Measurements from ENCODE around the gene LRRC8E.

Gene LRRC8E

GRCh38 chr19:7908078-7908699 lies 19.9 kb downstream of the LRRC8E start:
- no peak for TF ChIP-seq MAX (IDR thresholded peaks at IDR 0.05; ENCODE audit: low read depth, low read length)
- no peak for TF ChIP-seq MYC (IDR thresholded peaks at IDR 0.05; ENCODE audit: low read depth, low read length)
- no peak for TF ChIP-seq POLR2A (IDR thresholded peaks at IDR 0.05; ENCODE audit: extremely low read depth, insufficient read length)
- no peak for TF ChIP-seq CTCF (IDR thresholded peaks at IDR 0.05; ENCODE audit: low read depth, low read length)
- DNase-seq (ENCODE audit: low read depth): no peak
- H3K4me3 ChIP-seq (ENCODE audit: low read depth, low read length): no peak overlapping the region

- no peak for TF ChIP-seq CTCF (IDR thresholded peaks at IDR 0.05; ENCODE audit: low read depth, low read length)
- no peak for TF ChIP-seq POLR2A (IDR thresholded peaks at IDR 0.05; ENCODE audit: extremely low read depth, insufficient read length)
- TF ChIP-seq MAX (IDR thresholded peaks at IDR 0.05; ENCODE audit: low read depth, low read length): no peak
- DNase-seq (ENCODE audit: low read depth): no peak
- no peak overlapping the region for H3K4me3 ChIP-seq (ENCODE audit: low read depth, low read length)
Measured at GRCh38 chr19:7908742-7909461, 20.6 kb downstream of the LRRC8E start.

- TF ChIP-seq CTCF (IDR thresholded peaks at IDR 0.05; ENCODE audit: low read depth, low read length): no peak
- TF ChIP-seq POLR2A (IDR thresholded peaks at IDR 0.05; ENCODE audit: extremely low read depth, insufficient read length): no peak
- no peak for TF ChIP-seq MYC (IDR thresholded peaks at IDR 0.05; ENCODE audit: low read depth, low read length)
- TF ChIP-seq MAX (IDR thresholded peaks at IDR 0.05; ENCODE audit: low read depth, low read length): no peak
- no peak for DNase-seq (ENCODE audit: low read depth)
- H3K4me3 ChIP-seq (ENCODE audit: low read depth, low read length): no peak overlapping the region
Measured at GRCh38 chr19:7909471-7910067, 21.3 kb downstream of the LRRC8E start.

GRCh38 chr19:7910321-7911161 lies 22.2 kb downstream of the LRRC8E start:
- DNase-seq (ENCODE audit: low read depth): no peak
- no peak overlapping the region for H3K4me3 ChIP-seq (ENCODE audit: low read depth, low read length)
- TF ChIP-seq POLR2A (IDR thresholded peaks at IDR 0.05; ENCODE audit: extremely low read depth, insufficient read length) (no peak), MYC (IDR thresholded peaks at IDR 0.05; ENCODE audit: low read depth, low read length) (no peak), MAX (IDR thresholded peaks at IDR 0.05; ENCODE audit: low read depth, low read length) (no peak), CTCF (IDR thresholded peaks at IDR 0.05; ENCODE audit: low read depth, low read length) (no peak)

GRCh38 chr19:7911508-7912143 lies 23.3 kb downstream of the LRRC8E start:
- TF ChIP-seq CTCF (IDR thresholded peaks at IDR 0.05; ENCODE audit: low read depth, low read length) (no peak), MAX (IDR thresholded peaks at IDR 0.05; ENCODE audit: low read depth, low read length) (no peak), MYC (IDR thresholded peaks at IDR 0.05; ENCODE audit: low read depth, low read length) (no peak), POLR2A (IDR thresholded peaks at IDR 0.05; ENCODE audit: extremely low read depth, insufficient read length) (no peak)
- no peak overlapping the region for H3K4me3 ChIP-seq (ENCODE audit: low read depth, low read length)
- DNase-seq (ENCODE audit: low read depth): no peak
